Calu3 (cell line): Measurements from ENCODE around the gene SYNPO. TPM values are rescaled to one million over a fixed set of nuclear protein-coding genes. Genes with fewer than 3 reads are reported as not detected.

Experiments
- BruUV-seq: library from RNA; stranded (reverse); fragments of 400-500 nt; replicated peaks from 2 replicates; lab custom pipeline; 2021; lab: Mats Ljungman, UMichigan
- CTCF ChIA-PET: fragments of 300-600 bp; sonication (Branson Sonifier 250); formaldehyde crosslinking; loops from one replicate; lab custom pipeline; 2022; ENCODE audit warnings: antibody characterized with exemption; lab: Charles Lee
- DNase-seq: peaks from one replicate; pipeline ENCODE4 v3.0.0; 2022
- H3K27ac Mint-ChIP-seq: one replicate; pipeline ENCODE4 v1.8.0; 2022; ENCODE audit warnings: mixed read lengths; ENCODE audit not compliant: unreplicated experiment
- H3K27me3 Mint-ChIP-seq: one replicate; pipeline ENCODE4 v1.8.0; 2022; ENCODE audit warnings: mixed read lengths; ENCODE audit not compliant: unreplicated experiment
- H3K36me3 Mint-ChIP-seq: one replicate; pipeline ENCODE4 v1.8.0; 2022; ENCODE audit warnings: mild to moderate bottlenecking, moderate library complexity, mixed read lengths; ENCODE audit not compliant: insufficient read depth, unreplicated experiment
- H3K4me1 Mint-ChIP-seq: one replicate; pipeline ENCODE4 v1.8.0; 2022; ENCODE audit warnings: mild to moderate bottlenecking, low read depth, mixed read lengths; ENCODE audit not compliant: unreplicated experiment
- H3K4me3 Mint-ChIP-seq: one replicate; pipeline ENCODE4 v1.8.0; 2022; ENCODE audit warnings: mild to moderate bottlenecking, low read depth, moderate library complexity, mixed read lengths; ENCODE audit not compliant: unreplicated experiment
- H3K9me3 Mint-ChIP-seq: one replicate; pipeline ENCODE4 v1.8.0; 2022; ENCODE audit warnings: low read depth, mixed read lengths; ENCODE audit not compliant: unreplicated experiment
- CTCF ChIP-seq: fragments of 200-600 bp; IDR thresholded peaks from one replicate; pipeline ENCODE4 v1.8.0; 2022; ENCODE audit warnings: antibody characterized with exemption; ENCODE audit not compliant: unreplicated experiment
- intact Hi-C: fragments of 100-400 bp; cut with micrococcal nuclease; formaldehyde crosslinking; loops from one replicate; pipeline ENCODE4 v1.10.0; 2022; ENCODE audit not compliant: unreplicated experiment
- total RNA-seq: library from RNA; stranded (reverse); gene quantifications from 2 replicates; pipeline ENCODE4 v1.2.3, GENCODE V29; 2022

The SYNPO gene
- total RNA-seq, 1 experiment from 2014 or later, result 0.92 TPM

DNA sequence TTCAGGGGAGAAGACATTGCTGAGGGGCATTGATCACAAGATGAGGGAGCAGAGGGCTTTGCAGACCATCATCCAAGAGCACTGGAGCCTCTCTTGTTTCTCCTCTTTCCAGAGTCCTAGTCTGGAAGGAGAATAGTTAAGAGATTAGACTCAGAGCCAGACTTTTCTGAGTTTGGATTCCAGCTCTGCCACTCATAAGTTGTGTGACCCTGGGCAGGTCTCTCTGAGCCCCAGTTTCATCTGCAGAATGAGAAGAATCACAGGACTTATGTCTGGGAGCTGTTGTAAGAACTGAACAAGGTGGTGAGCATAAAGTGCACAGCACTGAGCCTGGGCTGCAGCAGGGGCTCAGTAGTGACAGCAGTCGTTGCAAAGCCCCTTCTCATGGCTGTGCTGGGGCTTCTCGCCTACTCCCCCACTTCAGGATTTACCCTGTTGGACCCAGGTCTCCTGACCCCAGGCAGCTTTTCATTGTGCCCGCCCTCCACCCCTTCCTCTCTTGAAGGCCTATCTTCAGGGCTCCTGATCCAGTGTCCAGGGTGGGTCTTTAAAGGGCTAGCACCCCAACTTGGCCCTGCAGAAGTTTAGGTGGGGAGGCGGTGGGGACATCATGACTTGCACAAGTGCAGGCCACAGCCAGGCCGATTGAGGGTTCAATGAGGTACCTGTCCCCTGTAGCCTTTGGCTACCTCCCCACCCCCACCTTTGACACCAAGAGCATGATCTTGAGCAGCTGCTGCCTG is 1.5 kb downstream of the SYNPO start:
- Mint-ChIP-seq H3K4me3 (no peak overlapping the region), H3K36me3 (peaks cover 30% of the 10 kb centered on the region), H3K4me1 (peaks cover 59% of the 10 kb centered on the region), H3K9me3 (no peaks in the 10 kb centered on the region), H3K27me3 (peaks cover 3% of the 10 kb centered on the region), H3K27ac (no peak overlapping the region)
- intact Hi-C loops, result loop anchor here (5.0 kb wide), 1 partner anchor 80 kb away; no protein-coding TSS in a partner anchor
- DNase-seq, result no peak
- TF ChIP-seq CTCF, result no peak
- BruUV-seq, result no TSS peak
- CTCF ChIA-PET, result interaction anchor here (0.6 to 1.2 kb wide), 4 partner anchors 12 to 59 kb away, joined by 3 to 7 read pairs (median 4); partner anchors contain the start of gene RBM22

DNA sequence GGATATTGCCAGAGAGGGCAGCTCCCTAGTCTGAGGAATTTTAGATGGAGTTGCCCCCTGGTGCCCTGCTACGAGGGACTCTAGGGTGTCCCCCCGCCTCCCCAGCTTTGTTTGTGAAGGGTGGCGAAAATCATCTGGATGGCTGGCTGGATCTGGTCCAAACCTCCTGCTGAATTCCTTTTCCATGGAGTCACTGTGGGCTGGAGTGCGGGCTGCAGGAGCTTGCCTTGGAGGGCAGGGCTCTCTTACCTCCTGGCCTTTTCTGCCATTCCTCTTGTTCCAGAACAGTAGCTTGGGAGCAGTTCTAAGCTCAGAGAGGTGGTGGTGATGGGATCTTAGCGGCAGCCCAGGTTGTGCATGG is 2.1 kb downstream of the SYNPO start:
- Mint-ChIP-seq H3K36me3 (peaks cover 25% of the 10 kb centered on the region), H3K27ac (no peak overlapping the region), H3K4me1 (peaks cover 53% of the 10 kb centered on the region), H3K4me3 (no peak overlapping the region), H3K27me3 (peaks cover 9% of the 10 kb centered on the region), H3K9me3 (no peaks in the 10 kb centered on the region)
- CTCF ChIA-PET, result interaction anchor here (0.6 to 1.2 kb wide), 4 partner anchors 12 to 60 kb away, joined by 3 to 7 read pairs (median 4); partner anchors contain the start of gene RBM22
- BruUV-seq, result no TSS peak
- intact Hi-C loops, result loop anchor here (5.0 kb wide), 1 partner anchor 80 kb away; no protein-coding TSS in a partner anchor
- TF ChIP-seq CTCF, result no peak
- DNase-seq, result peak; percentile 67

DNA sequence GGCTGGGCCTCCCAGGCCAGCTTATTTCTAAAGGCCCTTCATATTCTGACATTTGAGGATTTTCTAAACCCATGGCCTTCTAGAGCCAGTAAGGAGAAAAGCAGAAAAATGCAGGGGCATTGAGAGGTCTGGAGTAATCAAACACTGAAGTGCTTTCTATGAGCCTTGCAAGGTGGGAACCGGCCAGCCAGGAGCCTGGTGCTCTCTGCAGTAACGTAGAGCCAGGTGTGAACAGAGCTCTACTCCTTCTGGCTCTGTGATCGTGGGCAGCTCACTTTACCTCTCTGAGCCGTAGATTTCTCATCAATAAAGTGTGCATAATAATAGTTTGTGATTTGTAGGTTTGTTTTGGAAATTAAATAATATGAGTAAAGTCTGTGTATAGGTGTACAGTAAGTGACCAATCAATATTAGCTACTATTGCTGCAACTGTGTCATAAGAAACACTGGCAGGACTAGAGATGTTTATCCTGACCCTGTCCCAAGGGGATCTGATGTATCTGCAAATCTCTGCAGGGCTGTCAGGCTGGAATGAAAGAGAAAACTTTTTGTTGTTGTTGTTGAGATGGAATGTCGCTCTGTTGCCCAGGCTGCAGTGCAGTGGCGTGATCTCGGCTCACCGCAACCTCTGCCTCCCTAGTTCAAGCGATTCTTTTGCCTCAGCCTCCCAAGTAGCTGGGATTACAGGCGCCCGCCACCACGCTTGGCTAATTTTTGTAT is 2.7 kb downstream of the SYNPO start:
- Mint-ChIP-seq H3K4me3 (no peak overlapping the region), H3K4me1 (peaks cover 47% of the 10 kb centered on the region), H3K36me3 (peaks cover 19% of the 10 kb centered on the region), H3K9me3 (no peaks in the 10 kb centered on the region), H3K27me3 (peaks cover 15% of the 10 kb centered on the region), H3K27ac (no peak overlapping the region)
- no peak for TF ChIP-seq CTCF
- intact Hi-C loops, result loop anchor here (5.0 kb wide), 1 partner anchor 81 kb away; no protein-coding TSS in a partner anchor
- CTCF ChIA-PET, result interaction anchor here (0.7 to 1.2 kb wide), 4 partner anchors 9 to 61 kb away, joined by 3 to 7 read pairs (median 4); partner anchors contain the start of gene RBM22
- no peak for DNase-seq
- no TSS peak for BruUV-seq

DNA sequence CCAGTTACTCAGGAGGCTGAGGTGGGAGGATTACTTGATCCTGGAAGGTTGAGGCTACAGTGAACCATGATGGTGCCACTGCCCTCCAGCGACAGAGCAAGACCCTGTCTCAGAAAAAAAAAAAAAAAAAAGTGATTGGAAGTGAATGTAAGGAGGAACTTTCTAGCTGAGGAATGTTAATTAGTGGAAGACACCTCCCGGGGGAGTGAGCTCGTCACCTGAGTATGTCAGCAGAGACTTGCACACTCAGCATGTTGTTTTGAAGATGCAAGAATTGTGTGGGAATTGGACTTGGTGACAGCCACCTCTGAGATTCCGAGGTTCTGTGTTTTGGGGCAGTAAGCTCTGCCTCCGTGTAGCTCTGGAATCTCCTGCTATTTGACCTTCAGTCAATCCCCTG is 3.6 kb downstream of the SYNPO start:
- no peak overlapping the region for H3K27ac Mint-ChIP-seq
- H3K27me3 Mint-ChIP-seq, result peaks cover 15% of the 10 kb centered on the region
- TF ChIP-seq CTCF, result no peak
- H3K36me3 Mint-ChIP-seq, result peaks cover 12% of the 10 kb centered on the region
- no peaks in the 10 kb centered on the region for H3K9me3 Mint-ChIP-seq
- intact Hi-C loops, result loop anchor here (5.0 kb wide), 1 partner anchor 82 kb away; no protein-coding TSS in a partner anchor
- no peak overlapping the region for H3K4me3 Mint-ChIP-seq
- CTCF ChIA-PET, result interaction anchor here (0.7 kb wide), 1 partner anchor 10 kb away, joined by 3 read pairs; no protein-coding TSS in a partner anchor
- DNase-seq, result no peak
- no TSS peak for BruUV-seq
- peaks cover 38% of the 10 kb centered on the region for H3K4me1 Mint-ChIP-seq
